Upper lobe of left lung (tissue), 6 donors: Measurements from ENCODE around the gene RNF227. TPM values are rescaled to one million over a fixed set of nuclear protein-coding genes. Genes with fewer than 3 reads are reported as not detected.
A peak's percentile ranks its signal among the peaks of the same experiment; 100 is the strongest.
"Not testable (repeated sequence)": the region's sequence is repeated elsewhere in the genome, so short reads cannot be mapped to it uniquely, and the experiment has no call there.

Experiments used
- ATAC-seq, 2 donors: fragments of 200-7000 bp; cut with Tn5 transposase; one replicate each; pipeline ENCODE4 v1.9.1; 2022; ENCODE audit warnings: mild to moderate bottlenecking in 2 of 2, moderate library complexity in 2 of 2; ENCODE audit not compliant: low FRiP score in 2 of 2
- DNase-seq, 2 donors: peaks; one replicate each; pipeline ENCODE4 v3.0.0-alpha.2; 2019 to 2020
- H3K27ac ChIP-seq, 4 donors: fragments of 200-600 bp; sonication (generic); one replicate each; pipeline ENCODE4 v1.5.1; 2016 to 2019
- H3K27me3 ChIP-seq, 4 donors: fragments of 200-600 bp; sonication (generic); one replicate each; pipeline ENCODE4 v1.5.1; 2017 to 2019
- H3K36me3 ChIP-seq, 4 donors: fragments of 200-600 bp; sonication (generic); one replicate each; pipeline ENCODE4 v1.5.1; 2016 to 2019
- H3K4me1 ChIP-seq, 4 donors: fragments of 200-600 bp; sonication (generic); one replicate each; pipeline ENCODE4 v1.5.1; 2018 to 2019
- H3K4me3 ChIP-seq, 4 donors: fragments of 200-600 bp; sonication (generic); one replicate each; pipeline ENCODE4 v1.5.1; 2017 to 2019; ENCODE audit warnings: mild to moderate bottlenecking in 2 of 4, moderate library complexity in 1 of 4
- H3K9me3 ChIP-seq, 4 donors: fragments of 200-600 bp; sonication (generic); one replicate each; pipeline ENCODE4 v1.5.1; 2018 to 2019
- EP300 ChIP-seq, 4 donors: sonication (generic); formaldehyde crosslinking; IDR thresholded peaks; one replicate each; pipeline ENCODE4 v1.5.1; 2017; ENCODE audit warnings: antibody characterized with exemption in 4 of 4, control low read depth in 2 of 4
- POLR2A ChIP-seq, 4 donors: fragments of 450-650 bp; IDR thresholded peaks; one replicate each; pipeline ENCODE4 v1.5.1; 2016 to 2017; ENCODE audit warnings: antibody characterized with exemption in 4 of 4, mild to moderate bottlenecking in 2 of 4
- POLR2AphosphoS5 ChIP-seq, 2 donors: sonication (generic); formaldehyde crosslinking; IDR thresholded peaks; one replicate each; pipeline ENCODE4 v1.5.1; 2017; ENCODE audit warnings: antibody characterized with exemption in 2 of 2
- WGBS, 2 donors: methylation state at CpG; one replicate each; pipeline ENCODE4 v1.1.5; 2017 to 2018; 5-methylcytosine and 5-hydroxymethylcytosine counted together
- total RNA-seq, 6 donors: library from RNA; depleted of rRNA in 4 of 6; stranded (reverse); fragments of >200 nt in 4 of 6; gene quantifications; one replicate each; pipeline versions ENCODE4 v1.1.0 to v1.2.1, GENCODE V29; 2016 to 2021
- TF ChIP-seq, protein P1 (sequence below), 6 experiments: fragments of 450-650 bp in 4 of 6; fragments of 200-600 bp in 2 of 6; sonication (generic) in 2 of 6; IDR thresholded peaks; one replicate each; pipeline ENCODE4 v1.5.1; 2016 to 2019; ENCODE audit warnings: antibody characterized with exemption in 6 of 6
- donor health status: DM: no; HTN: no; CAD: no; lungs with moderate emphysema.
- donor health status: DM: no; HTN: yes; CAD: no; lungs with severe emphysema.

RNF227 gene
- total RNA-seq, 6 donors from 2014 or later, result 5.5 to 24.5 (median 6.3) TPM

GRCh38 chr17:7955414-7956227 lies 39.5 kb upstream of the RNF227 start:
- H3K27me3 ChIP-seq, result no peaks in the 10 kb centered on the region
- peak; percentile 42 to 64 for ATAC-seq
- TF ChIP-seq POLR2A (IDR thresholded peaks at IDR 0.05) (peak in 1 of 4 donors; percentile 43), POLR2AphosphoS5 (IDR thresholded peaks at IDR 0.05) (no peak)
- TF ChIP-seq, protein P1, sequence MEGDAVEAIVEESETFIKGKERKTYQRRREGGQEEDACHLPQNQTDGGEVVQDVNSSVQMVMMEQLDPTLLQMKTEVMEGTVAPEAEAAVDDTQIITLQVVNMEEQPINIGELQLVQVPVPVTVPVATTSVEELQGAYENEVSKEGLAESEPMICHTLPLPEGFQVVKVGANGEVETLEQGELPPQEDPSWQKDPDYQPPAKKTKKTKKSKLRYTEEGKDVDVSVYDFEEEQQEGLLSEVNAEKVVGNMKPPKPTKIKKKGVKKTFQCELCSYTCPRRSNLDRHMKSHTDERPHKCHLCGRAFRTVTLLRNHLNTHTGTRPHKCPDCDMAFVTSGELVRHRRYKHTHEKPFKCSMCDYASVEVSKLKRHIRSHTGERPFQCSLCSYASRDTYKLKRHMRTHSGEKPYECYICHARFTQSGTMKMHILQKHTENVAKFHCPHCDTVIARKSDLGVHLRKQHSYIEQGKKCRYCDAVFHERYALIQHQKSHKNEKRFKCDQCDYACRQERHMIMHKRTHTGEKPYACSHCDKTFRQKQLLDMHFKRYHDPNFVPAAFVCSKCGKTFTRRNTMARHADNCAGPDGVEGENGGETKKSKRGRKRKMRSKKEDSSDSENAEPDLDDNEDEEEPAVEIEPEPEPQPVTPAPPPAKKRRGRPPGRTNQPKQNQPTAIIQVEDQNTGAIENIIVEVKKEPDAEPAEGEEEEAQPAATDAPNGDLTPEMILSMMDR (IDR thresholded peaks at IDR 0.05), result no peak
- WGBS, 2 donors, result 66 to 67% methylated on average over 13 of the region's 13 CpGs
- peaks cover 0 to 22% (median 8%) of the 10 kb centered on the region in 4 donors for H3K4me1 ChIP-seq
- no peak for DNase-seq
- H3K9me3 ChIP-seq, result no peaks in the 10 kb centered on the region
- no peaks in the 10 kb centered on the region for H3K36me3 ChIP-seq
- H3K27ac ChIP-seq, result peak overlapping the region; percentile 0 to 70 (median 64)
- no peak overlapping the region for H3K4me3 ChIP-seq

DNA sequence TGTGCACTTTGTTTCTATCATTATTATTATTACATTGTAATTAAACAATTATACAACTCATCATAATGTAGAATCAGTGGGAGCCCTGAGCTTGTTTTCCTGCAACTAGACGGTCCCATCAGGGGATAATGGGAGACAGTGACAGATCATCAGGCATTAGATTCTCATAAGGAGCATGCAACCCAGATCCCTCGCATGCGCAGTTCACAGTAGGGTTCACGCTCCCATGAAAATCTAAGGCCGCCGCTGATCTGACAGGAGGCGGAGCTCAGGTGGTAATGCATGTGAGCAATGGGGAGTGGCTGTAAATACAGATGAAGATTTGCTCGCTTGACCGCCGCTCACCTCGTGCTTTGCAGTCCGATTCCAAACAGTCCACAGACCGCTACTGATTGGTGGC lies 37.2 kb upstream of the RNF227 start:
- peak overlapping the region in 2 of 4 donors; percentile 15 to 29 for H3K4me3 ChIP-seq
- not testable (repeated sequence) for H3K9me3 ChIP-seq, DNase-seq, H3K27me3 ChIP-seq, ATAC-seq
- H3K4me1 ChIP-seq, result peaks cover 0 to 13% (median 4%) of the 10 kb centered on the region in 4 donors
- WGBS, 2 donors, result 93 to 96% methylated on average over 13 of the region's 13 CpGs
- peaks cover 9 to 17% (median 14%) of the 10 kb centered on the region in 4 donors for H3K36me3 ChIP-seq
- peak overlapping the region in 2 of 4 donors; percentile 67 to 81 for H3K27ac ChIP-seq

DNA sequence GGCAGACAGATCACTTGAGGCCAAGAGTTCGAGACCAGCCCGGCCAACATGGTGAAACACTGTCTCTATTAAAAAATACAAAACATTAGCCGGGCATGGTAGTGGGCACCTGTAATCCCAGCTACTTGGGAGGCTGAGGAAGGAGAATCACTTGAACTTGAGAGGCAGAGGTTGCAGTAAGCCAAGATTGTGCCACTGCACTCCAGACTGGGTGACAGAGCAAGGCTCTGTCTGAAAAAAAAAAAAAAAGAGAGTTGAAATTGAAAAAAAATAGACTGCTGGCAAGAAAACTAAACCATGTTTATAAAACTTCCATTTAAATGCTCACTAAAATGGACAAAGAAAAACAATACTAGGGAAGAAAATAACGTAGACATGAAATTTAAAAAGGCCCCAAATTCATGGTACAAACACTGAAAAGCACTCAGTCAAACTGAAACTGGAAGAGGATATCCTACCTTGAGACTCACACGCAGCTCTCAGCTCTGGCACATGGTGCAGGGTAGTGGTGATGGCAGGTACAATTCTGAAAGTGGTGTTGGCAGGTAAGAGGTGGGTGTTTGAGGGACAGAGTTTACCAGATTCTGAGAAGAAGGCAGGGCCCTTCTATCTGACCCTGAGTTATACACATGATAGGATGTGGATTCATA lies 35.2 kb upstream of the RNF227 start:
- Histone ChIP-seq H3K27ac (peak overlapping the region; percentile 15 to 81 (median 52)), H3K9me3 (no peaks in the 10 kb centered on the region), H3K36me3 (peaks cover 23 to 37% (median 28%) of the 10 kb centered on the region in 4 donors), H3K4me3 (peak overlapping the region in 2 of 4 donors; percentile 15 to 29), H3K27me3 (no peaks in the 10 kb centered on the region), H3K4me1 (peaks cover 0 to 13% (median 4%) of the 10 kb centered on the region in 4 donors)
- DNase-seq, result no peak
- 50 to 60% methylated on average over 5 of the region's 5 CpGs for WGBS, 2 donors
- ATAC-seq, result peak in 1 of 2 donors; percentile 57
- no peak for TF ChIP-seq POLR2AphosphoS5 (IDR thresholded peaks at IDR 0.05)
- TF ChIP-seq EP300 (IDR thresholded peaks at IDR 0.05), result no peak
- TF ChIP-seq POLR2A (IDR thresholded peaks at IDR 0.05), result no peak
- TF ChIP-seq, protein P1 (IDR thresholded peaks at IDR 0.05), result no peak

- peaks cover 25 to 43% (median 35%) of the 10 kb centered on the region in 4 donors for H3K36me3 ChIP-seq
- 59 to 62% methylated on average over 3 of the region's 3 CpGs for WGBS, 2 donors
- no peak overlapping the region for H3K4me3 ChIP-seq
- peak overlapping the region in 2 of 4 donors; percentile 59 to 67 for H3K27ac ChIP-seq
- ATAC-seq (no peak), DNase-seq (no peak)
- TF ChIP-seq POLR2AphosphoS5 (IDR thresholded peaks at IDR 0.05) (no peak), POLR2A (IDR thresholded peaks at IDR 0.05) (no peak), EP300 (IDR thresholded peaks at IDR 0.05) (no peak)
- TF ChIP-seq, protein P1 (IDR thresholded peaks at IDR 0.05), result no peak
- peaks cover 0 to 6% (median under 1%) of the 10 kb centered on the region in 4 donors for H3K4me1 ChIP-seq
- H3K9me3 ChIP-seq, result no peaks in the 10 kb centered on the region
- H3K27me3 ChIP-seq, result no peaks in the 10 kb centered on the region
Measured at GRCh38 chr17:7950578-7950977, 34.5 kb upstream of the RNF227 start.

GRCh38 chr17:7947651-7948050 lies 31.6 kb upstream of the RNF227 start:
- DNase-seq (no peak), ATAC-seq (no peak)
- Histone ChIP-seq H3K36me3 (peaks cover 48 to 71% (median 61%) of the 10 kb centered on the region in 4 donors), H3K27me3 (no peaks in the 10 kb centered on the region), H3K4me1 (no peaks in the 10 kb centered on the region), H3K9me3 (no peaks in the 10 kb centered on the region), H3K4me3 (no peak overlapping the region), H3K27ac (no peak overlapping the region)
- no peak for TF ChIP-seq EP300 (IDR thresholded peaks at IDR 0.05)
- TF ChIP-seq POLR2AphosphoS5 (IDR thresholded peaks at IDR 0.05), result no peak
- no peak for TF ChIP-seq POLR2A (IDR thresholded peaks at IDR 0.05)
- TF ChIP-seq, protein P1 (IDR thresholded peaks at IDR 0.05), result no peak
- WGBS, 2 donors, result 86 to 91% methylated on average over 5 of the region's 5 CpGs
